Measurements from ENCODE around the gene ATR.

DNA sequence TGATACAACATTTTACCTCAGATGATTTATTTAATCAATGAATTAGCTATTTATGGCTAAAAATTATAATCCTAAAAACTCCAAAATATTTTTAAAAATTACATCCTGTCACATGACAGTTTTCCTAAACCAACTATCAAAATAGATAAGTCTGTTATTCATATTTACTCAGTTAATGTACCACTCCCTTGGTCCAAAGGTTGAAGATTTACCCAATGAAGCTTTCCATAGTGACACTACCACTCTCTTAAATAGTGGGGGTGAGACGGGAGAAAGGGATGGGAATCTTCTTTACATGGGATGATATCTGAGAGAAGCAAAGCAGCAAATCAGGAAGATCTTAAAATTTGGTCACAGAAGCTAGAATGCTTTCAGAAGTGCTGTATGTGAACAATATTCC, 161.2 kb downstream of the ATR start:
- TF ChIP-seq CTCF (optimal IDR thresholded peaks at IDR 0.05 in 1 of 3, IDR thresholded peaks at IDR 0.05 in 1 of 3, conservative IDR thresholded peaks at IDR 0.05 in 1 of 3; ENCODE audit: extremely low read depth in 1 of 3, insufficient read depth in 2 of 3, low read length in 3 of 3) (no peak), EZH2 (IDR thresholded peaks at IDR 0.05; ENCODE audit: low read length) (no peak)
